Gastrocnemius medialis (tissue), 4 donors: ENCODE results near the gene XIRP1.

Experiments
- POLR2A ChIP-seq, 2 donors: fragments of 450-650 bp; IDR thresholded peaks; one replicate each; pipeline ENCODE4 v1.6.1; 2017; ENCODE audit warnings: antibody characterized with exemption in 2 of 2, mild to moderate bottlenecking in 2 of 2, moderate library complexity in 2 of 2
- TF ChIP-seq, protein P1 (sequence below), 5 experiments: fragments of 450-650 bp in 3 of 5; fragments of 200-600 bp in 2 of 5; sonication (generic) in 2 of 5; IDR thresholded peaks in 4 of 5; conservative IDR thresholded peaks in 1 of 5; 1 replicate in 4 of 5; 2 replicates in 1 of 5; pipeline ENCODE4 v1.5.1; 2016 to 2019; ENCODE audit warnings: antibody characterized with exemption in 5 of 5, mild to moderate bottlenecking in 3 of 5, moderate library complexity in 3 of 5

GRCh38 chr3:39147711-39148434, 44.5 kb downstream of the XIRP1 start:
- TF ChIP-seq, protein P1, sequence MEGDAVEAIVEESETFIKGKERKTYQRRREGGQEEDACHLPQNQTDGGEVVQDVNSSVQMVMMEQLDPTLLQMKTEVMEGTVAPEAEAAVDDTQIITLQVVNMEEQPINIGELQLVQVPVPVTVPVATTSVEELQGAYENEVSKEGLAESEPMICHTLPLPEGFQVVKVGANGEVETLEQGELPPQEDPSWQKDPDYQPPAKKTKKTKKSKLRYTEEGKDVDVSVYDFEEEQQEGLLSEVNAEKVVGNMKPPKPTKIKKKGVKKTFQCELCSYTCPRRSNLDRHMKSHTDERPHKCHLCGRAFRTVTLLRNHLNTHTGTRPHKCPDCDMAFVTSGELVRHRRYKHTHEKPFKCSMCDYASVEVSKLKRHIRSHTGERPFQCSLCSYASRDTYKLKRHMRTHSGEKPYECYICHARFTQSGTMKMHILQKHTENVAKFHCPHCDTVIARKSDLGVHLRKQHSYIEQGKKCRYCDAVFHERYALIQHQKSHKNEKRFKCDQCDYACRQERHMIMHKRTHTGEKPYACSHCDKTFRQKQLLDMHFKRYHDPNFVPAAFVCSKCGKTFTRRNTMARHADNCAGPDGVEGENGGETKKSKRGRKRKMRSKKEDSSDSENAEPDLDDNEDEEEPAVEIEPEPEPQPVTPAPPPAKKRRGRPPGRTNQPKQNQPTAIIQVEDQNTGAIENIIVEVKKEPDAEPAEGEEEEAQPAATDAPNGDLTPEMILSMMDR (IDR thresholded peaks at IDR 0.05 in 4 of 5, conservative IDR thresholded peaks at IDR 0.05 in 1 of 5), result no peak
- TF ChIP-seq POLR2A (IDR thresholded peaks at IDR 0.05), result no peak
